ENCODE data around the gene OR4C16.

GRCh38 chr11:55554169-55554568, 17.8 kb upstream of the OR4C16 start, which contains the start of gene OR4C15:
- TF ChIP-seq CTCF (IDR thresholded peaks at IDR 0.05; ENCODE audit: poor library complexity) (no peak), EZH2 (IDR thresholded peaks at IDR 0.05; ENCODE audit: borderline replicate concordance) (no peak), EZH2phosphoT487 (IDR thresholded peaks at IDR 0.05; ENCODE audit: low read depth, severe bottlenecking, unreplicated experiment) (no peak)

Data from hepatocyte (in vitro differentiated cells).